ENCODE results near the gene TENM4.

The TENM4 gene

DNA sequence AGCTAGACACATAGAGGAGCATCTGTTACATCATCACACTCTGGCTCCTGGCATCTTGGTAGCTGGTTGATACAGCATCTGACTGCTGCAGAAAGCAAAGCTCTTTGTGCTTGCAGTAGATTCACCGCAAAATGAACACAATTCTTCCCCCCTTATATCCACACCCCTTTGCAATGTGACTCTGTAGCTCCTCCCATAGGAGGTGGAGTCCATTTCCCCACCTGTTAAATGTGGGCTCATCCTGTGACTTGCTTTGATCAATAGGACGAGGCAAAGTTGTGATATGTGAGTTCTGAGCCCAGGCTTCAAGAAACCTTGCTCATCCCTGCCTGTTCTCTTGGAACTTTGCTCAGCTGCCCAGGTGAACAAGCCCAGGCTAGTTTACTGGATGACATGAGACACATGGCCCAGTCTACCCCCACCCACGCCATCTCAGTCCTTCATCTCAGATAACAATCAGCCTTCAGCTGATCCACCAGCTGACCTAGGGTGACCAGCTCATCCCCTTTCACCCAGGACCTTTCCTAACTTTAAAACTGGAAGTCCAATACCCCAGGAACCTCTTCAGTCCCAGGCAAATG is 272.2 kb downstream of the TENM4 start:
- Histone ChIP-seq H3K79me2 (ENCODE audit: insufficient read depth, low read length) (no peaks in the 10 kb centered on the region), H3K27me3 (ENCODE audit: insufficient read depth, low read length, poor library complexity) (peaks cover 5% of the 10 kb centered on the region), H3K4me1 (ENCODE audit: insufficient read depth, low read length) (no peaks in the 10 kb centered on the region), H3K9me3 (ENCODE audit: insufficient read depth, low read length, severe bottlenecking) (no peaks in the 10 kb centered on the region), H2AFZ (ENCODE audit: low read depth, low read length) (no peak overlapping the region), H3K4me2 (ENCODE audit: insufficient read depth, low read length) (no peak overlapping the region), H3K36me3 (ENCODE audit: insufficient read depth, low read length) (no peaks in the 10 kb centered on the region), H3K27ac (ENCODE audit: low read length) (no peak overlapping the region), H4K20me1 (ENCODE audit: insufficient read depth, low read length) (no peaks in the 10 kb centered on the region), H3K9ac (ENCODE audit: low read depth, low read length) (no peak overlapping the region), H3K4me3 (ENCODE audit: low read depth in 1 of 2, low read length in 2 of 2) (no peak overlapping the region)
- DNase-seq (no peak), ATAC-seq (ENCODE audit: insufficient read depth, low read depth) (no peak)
- TF ChIP-seq EZH2 (IDR thresholded peaks at IDR 0.05; ENCODE audit: borderline replicate concordance, low read depth, low read length, severe bottlenecking) (no peak), CTCF (IDR thresholded peaks at IDR 0.05; ENCODE audit: borderline replicate concordance, extremely low read depth, low read length, poor library complexity, severe bottlenecking) (no peak)

DNA sequence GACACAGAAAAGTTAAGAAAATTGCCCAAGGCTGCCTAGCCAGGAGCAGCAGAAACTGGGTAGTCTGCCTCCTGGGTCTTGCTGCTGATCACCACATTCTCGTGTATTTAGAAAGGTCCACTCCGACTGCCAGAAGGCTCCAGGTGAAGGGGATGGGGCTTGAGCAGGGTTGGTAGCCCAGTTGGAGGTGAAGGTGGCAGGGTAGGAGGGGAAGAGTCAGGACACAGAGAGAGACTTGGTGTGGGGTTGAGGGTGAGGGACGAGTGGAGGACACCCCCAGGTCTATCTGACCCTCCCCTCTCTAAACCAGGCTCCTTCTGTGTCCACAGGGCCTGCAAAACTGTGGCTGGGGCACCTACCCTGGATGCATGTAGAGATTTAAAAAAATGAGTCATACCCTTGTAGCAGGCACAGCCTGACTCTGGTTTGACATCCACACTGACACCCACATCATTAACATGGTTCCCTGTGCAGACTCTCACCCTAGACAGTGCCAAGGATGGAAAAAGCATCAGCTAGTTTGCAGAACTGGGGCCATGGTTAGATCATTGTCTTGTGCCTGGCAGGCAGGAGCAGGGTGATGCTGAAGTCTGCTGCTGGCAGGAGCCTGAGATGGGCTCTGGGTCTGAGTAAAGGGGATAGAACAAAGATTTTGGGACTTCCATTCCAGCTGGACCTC is 273.2 kb downstream of the TENM4 start:
- Histone ChIP-seq H3K9me3 (ENCODE audit: insufficient read depth, low read length, severe bottlenecking) (no peaks in the 10 kb centered on the region), H3K4me3 (ENCODE audit: low read depth in 1 of 2, low read length in 2 of 2) (no peak overlapping the region), H3K9ac (ENCODE audit: low read depth, low read length) (no peak overlapping the region), H3K4me2 (ENCODE audit: insufficient read depth, low read length) (no peak overlapping the region), H4K20me1 (ENCODE audit: insufficient read depth, low read length) (no peaks in the 10 kb centered on the region), H3K4me1 (ENCODE audit: insufficient read depth, low read length) (no peaks in the 10 kb centered on the region), H3K27ac (ENCODE audit: low read length) (no peak overlapping the region), H2AFZ (ENCODE audit: low read depth, low read length) (no peak overlapping the region), H3K79me2 (ENCODE audit: insufficient read depth, low read length) (no peaks in the 10 kb centered on the region), H3K27me3 (ENCODE audit: insufficient read depth, low read length, poor library complexity) (peaks cover 5% of the 10 kb centered on the region), H3K36me3 (ENCODE audit: insufficient read depth, low read length) (no peaks in the 10 kb centered on the region)
- TF ChIP-seq EZH2 (IDR thresholded peaks at IDR 0.05; ENCODE audit: borderline replicate concordance, low read depth, low read length, severe bottlenecking) = no peak
- no peak for TF ChIP-seq CTCF (IDR thresholded peaks at IDR 0.05; ENCODE audit: borderline replicate concordance, extremely low read depth, low read length, poor library complexity, severe bottlenecking)
- ATAC-seq (ENCODE audit: insufficient read depth, low read depth) (no peak), DNase-seq (no peak)

DNA sequence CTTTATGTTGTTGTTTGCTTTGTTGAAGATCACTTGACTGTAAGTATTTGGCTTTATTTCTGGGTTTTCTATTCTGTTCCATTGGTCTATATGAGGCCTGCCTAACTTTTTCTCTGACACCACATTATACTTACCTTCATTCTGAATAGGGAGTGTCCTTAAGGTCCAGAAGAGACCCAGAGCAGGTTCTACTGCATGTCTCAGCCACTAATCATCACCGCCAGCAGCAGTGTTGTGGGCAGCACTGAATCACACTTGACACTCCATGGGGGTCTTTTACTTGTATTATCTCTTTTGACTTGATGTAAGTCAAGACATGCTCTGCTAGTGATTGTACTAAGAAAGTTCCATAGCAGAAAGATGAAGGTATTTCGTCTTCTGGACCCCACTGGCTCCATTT is 274.9 kb downstream of the TENM4 start:
- Histone ChIP-seq H4K20me1 (ENCODE audit: insufficient read depth, low read length) (no peaks in the 10 kb centered on the region), H3K79me2 (ENCODE audit: insufficient read depth, low read length) (no peaks in the 10 kb centered on the region), H3K36me3 (ENCODE audit: insufficient read depth, low read length) (no peaks in the 10 kb centered on the region), H2AFZ (ENCODE audit: low read depth, low read length) (no peak overlapping the region), H3K4me2 (ENCODE audit: insufficient read depth, low read length) (no peak overlapping the region), H3K9ac (ENCODE audit: low read depth, low read length) (no peak overlapping the region), H3K4me3 (ENCODE audit: low read depth in 1 of 2, low read length in 2 of 2) (no peak overlapping the region), H3K4me1 (ENCODE audit: insufficient read depth, low read length) (no peaks in the 10 kb centered on the region), H3K9me3 (ENCODE audit: insufficient read depth, low read length, severe bottlenecking) (no peaks in the 10 kb centered on the region), H3K27me3 (ENCODE audit: insufficient read depth, low read length, poor library complexity) (no peaks in the 10 kb centered on the region), H3K27ac (ENCODE audit: low read length) (no peak overlapping the region)
- TF ChIP-seq CTCF (IDR thresholded peaks at IDR 0.05; ENCODE audit: borderline replicate concordance, extremely low read depth, low read length, poor library complexity, severe bottlenecking) (no peak), EZH2 (IDR thresholded peaks at IDR 0.05; ENCODE audit: borderline replicate concordance, low read depth, low read length, severe bottlenecking) (no peak)
- DNase-seq (no peak), ATAC-seq (ENCODE audit: insufficient read depth, low read depth) (no peak)

Measured in DND-41 (cell line).